Prostate gland (tissue), 2 donors: ENCODE measurements around the gene PPFIBP2. TPM values are rescaled to one million over a fixed set of nuclear protein-coding genes. Genes with fewer than 3 reads are reported as not detected.

Source experiments
- DNase-seq: peaks from one replicate; pipeline ENCODE4 v3.0.0-alpha.2; 2019; ENCODE audit warnings: low spot score
- H3K27ac ChIP-seq, 2 donors: fragments of 200-600 bp; sonication (generic); 2 replicates each; pipeline ENCODE4 v1.5.1; 2017 to 2019
- H3K27me3 ChIP-seq: fragments of 200-600 bp; sonication (generic); replicated peaks from 2 replicates; pipeline ENCODE4 v1.5.1; 2019; ENCODE audit not compliant: insufficient read depth
- H3K36me3 ChIP-seq, 2 donors: fragments of 200-600 bp; sonication (generic); 1 replicate in 1 of 2; 2 replicates in 1 of 2; pipeline versions ENCODE4 v1.5.1 to v1.8.1; 2017 to 2019
- H3K4me1 ChIP-seq: fragments of 200-600 bp; sonication (generic); replicated peaks from 2 replicates; pipeline ENCODE4 v1.5.1; 2019
- H3K4me3 ChIP-seq, 2 donors: fragments of 200-600 bp; sonication (generic); 2 replicates each; pipeline ENCODE4 v1.5.1; 2017 to 2019
- H3K9me3 ChIP-seq: fragments of 200-600 bp; sonication (generic); 2 replicates; pipeline ENCODE4 v1.5.1; 2017
- POLR2A ChIP-seq: fragments of 450-650 bp; IDR thresholded peaks from one replicate; pipeline ENCODE4 v1.6.1; 2016; ENCODE audit warnings: antibody characterized with exemption, mild to moderate bottlenecking
- POLR2AphosphoS5 ChIP-seq: sonication (generic); formaldehyde crosslinking; IDR thresholded peaks from one replicate; pipeline ENCODE4 v1.6.1; 2017; ENCODE audit warnings: antibody characterized with exemption
- whole genome bisulfite sequencing: methylation state at CpG from one replicate; pipeline ENCODE4 v1.1.5; 2018; 5-methylcytosine and 5-hydroxymethylcytosine counted together
- intact Hi-C: fragments of 100-400 bp; cut with DNase I; formaldehyde crosslinking; loops from one replicate; pipeline ENCODE4 v1.14.2; 2022
- total RNA-seq, 2 donors: library from RNA; depleted of rRNA; stranded (reverse); fragments of >200 nt; gene quantifications; one replicate each; pipeline ENCODE4 v1.1.0, GENCODE V29; 2016
- TF ChIP-seq, protein P1 (sequence below), 4 experiments: fragments of 200-600 bp in 2 of 4; fragments of 450-650 bp in 2 of 4; sonication (generic) in 2 of 4; IDR thresholded peaks; 1 replicate in 3 of 4; 2 replicates in 1 of 4; pipeline ENCODE4 v1.5.1; 2016 to 2019; ENCODE audit warnings: antibody characterized with exemption in 4 of 4, mild to moderate bottlenecking in 2 of 4, moderate library complexity in 2 of 4

Gene PPFIBP2
- total RNA-seq, 2 donors from 2014 or later, result 76.3 to 88.3 TPM

DNA sequence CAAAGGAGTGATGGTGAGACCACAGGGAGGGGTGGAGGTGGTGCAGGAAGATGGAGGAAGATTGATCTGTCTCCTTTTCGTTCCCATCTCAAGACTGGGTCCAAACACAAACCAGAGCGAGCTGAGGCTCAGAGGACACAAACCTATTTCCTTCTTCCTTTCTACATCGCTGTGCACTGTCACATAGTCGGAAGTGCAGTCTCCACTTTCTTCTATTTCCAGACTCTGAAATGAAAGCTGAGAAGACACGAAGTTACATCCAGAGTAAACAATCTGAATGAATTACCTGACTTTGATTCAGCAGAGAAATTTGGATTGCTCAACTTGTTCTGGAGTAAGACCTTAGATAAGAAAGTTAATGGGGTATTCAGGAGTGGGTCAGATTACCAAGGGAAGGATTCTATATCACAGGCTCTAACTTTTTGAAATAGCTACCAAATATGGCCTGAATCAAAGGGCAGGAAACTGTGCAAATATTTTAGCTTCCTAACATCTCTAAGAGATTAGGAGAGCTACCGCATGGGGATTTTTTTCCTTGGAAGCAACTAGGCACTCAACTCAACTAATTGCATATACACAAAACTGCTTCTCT lies 178.1 kb downstream of the PPFIBP2 start:
- TF ChIP-seq POLR2A, result no peak
- no peak for TF ChIP-seq POLR2AphosphoS5
- TF ChIP-seq, protein P1, sequence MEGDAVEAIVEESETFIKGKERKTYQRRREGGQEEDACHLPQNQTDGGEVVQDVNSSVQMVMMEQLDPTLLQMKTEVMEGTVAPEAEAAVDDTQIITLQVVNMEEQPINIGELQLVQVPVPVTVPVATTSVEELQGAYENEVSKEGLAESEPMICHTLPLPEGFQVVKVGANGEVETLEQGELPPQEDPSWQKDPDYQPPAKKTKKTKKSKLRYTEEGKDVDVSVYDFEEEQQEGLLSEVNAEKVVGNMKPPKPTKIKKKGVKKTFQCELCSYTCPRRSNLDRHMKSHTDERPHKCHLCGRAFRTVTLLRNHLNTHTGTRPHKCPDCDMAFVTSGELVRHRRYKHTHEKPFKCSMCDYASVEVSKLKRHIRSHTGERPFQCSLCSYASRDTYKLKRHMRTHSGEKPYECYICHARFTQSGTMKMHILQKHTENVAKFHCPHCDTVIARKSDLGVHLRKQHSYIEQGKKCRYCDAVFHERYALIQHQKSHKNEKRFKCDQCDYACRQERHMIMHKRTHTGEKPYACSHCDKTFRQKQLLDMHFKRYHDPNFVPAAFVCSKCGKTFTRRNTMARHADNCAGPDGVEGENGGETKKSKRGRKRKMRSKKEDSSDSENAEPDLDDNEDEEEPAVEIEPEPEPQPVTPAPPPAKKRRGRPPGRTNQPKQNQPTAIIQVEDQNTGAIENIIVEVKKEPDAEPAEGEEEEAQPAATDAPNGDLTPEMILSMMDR (IDR thresholded peaks at IDR 0.05), result no peak
- intact Hi-C loops, result loop anchor here (5.0 kb wide), 1 partner anchor 250 kb away; no protein-coding TSS in a partner anchor
- Histone ChIP-seq H3K9me3 (no peaks in the 10 kb centered on the region), H3K27ac (no peak overlapping the region), H3K4me1 (no peaks in the 10 kb centered on the region), H3K27me3 (no peaks in the 10 kb centered on the region), H3K4me3 (no peak overlapping the region), H3K36me3 (no peaks in the 10 kb centered on the region)
- 31% methylated on average over 6 of the region's 6 CpGs for WGBS
- no peak for DNase-seq

DNA sequence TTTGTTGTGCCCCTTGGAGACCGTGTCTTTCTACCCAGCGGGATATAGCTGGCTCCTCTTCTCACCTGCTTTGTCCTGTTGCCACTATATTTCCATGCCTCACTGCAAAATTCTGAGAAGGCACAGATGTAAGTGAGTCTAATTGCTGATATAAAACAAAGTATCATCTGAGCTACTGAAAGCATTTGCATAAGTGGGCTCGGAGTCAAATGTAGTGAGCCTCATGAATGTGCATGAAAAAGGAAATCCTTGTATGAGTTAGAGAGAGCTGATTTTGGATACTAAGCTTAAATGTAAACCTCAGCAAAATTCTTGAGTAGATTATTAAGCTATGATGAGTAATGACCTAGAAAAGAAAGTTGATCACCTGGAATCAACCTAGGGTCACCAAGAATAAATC lies 178.6 kb downstream of the PPFIBP2 start:
- H3K4me3 ChIP-seq, result no peak overlapping the region
- no peaks in the 10 kb centered on the region for H3K36me3 ChIP-seq
- TF ChIP-seq POLR2AphosphoS5 (no peak), POLR2A (no peak)
- TF ChIP-seq, protein P1 (IDR thresholded peaks at IDR 0.05), result no peak
- WGBS, result 84% methylated on average over 3 of the region's 3 CpGs
- H3K27ac ChIP-seq, result no peak overlapping the region
- H3K4me1 ChIP-seq, result no peaks in the 10 kb centered on the region
- no peaks in the 10 kb centered on the region for H3K27me3 ChIP-seq
- intact Hi-C loops, result loop anchor here (5.0 kb wide), 1 partner anchor 250 kb away; no protein-coding TSS in a partner anchor
- H3K9me3 ChIP-seq, result no peaks in the 10 kb centered on the region
- no peak for DNase-seq

DNA sequence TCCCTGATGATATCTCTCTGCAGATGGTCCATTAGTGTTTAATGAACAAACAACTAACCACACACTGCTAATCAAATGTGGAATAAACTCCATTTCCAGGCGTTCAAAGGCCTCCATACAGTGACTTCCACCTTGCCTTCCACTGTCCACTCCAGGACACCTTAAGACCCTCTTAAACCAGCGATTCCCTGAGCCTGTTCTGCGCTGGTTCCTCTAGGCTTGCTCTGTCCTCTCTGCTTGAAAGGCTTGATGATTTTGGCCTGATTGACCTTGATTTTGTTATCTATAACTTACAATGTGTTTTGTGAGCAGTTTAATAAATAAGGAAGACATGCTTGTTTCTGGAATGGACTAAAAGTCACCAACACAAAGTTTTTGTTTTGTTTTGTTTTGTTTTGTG lies 180.4 kb downstream of the PPFIBP2 start:
- DNase-seq, result no peak
- Histone ChIP-seq H3K4me1 (no peaks in the 10 kb centered on the region), H3K27ac (no peak overlapping the region), H3K36me3 (no peaks in the 10 kb centered on the region), H3K27me3 (no peaks in the 10 kb centered on the region), H3K4me3 (no peak overlapping the region), H3K9me3 (no peaks in the 10 kb centered on the region)
- TF ChIP-seq POLR2AphosphoS5 (no peak), POLR2A (no peak)
- TF ChIP-seq, protein P1 (IDR thresholded peaks at IDR 0.05), result no peak
- intact Hi-C loops, result loop anchor here (5.0 kb wide), 1 partner anchor 252 kb away; no protein-coding TSS in a partner anchor
- WGBS, result 83% methylated on average over 3 of the region's 3 CpGs

DNA sequence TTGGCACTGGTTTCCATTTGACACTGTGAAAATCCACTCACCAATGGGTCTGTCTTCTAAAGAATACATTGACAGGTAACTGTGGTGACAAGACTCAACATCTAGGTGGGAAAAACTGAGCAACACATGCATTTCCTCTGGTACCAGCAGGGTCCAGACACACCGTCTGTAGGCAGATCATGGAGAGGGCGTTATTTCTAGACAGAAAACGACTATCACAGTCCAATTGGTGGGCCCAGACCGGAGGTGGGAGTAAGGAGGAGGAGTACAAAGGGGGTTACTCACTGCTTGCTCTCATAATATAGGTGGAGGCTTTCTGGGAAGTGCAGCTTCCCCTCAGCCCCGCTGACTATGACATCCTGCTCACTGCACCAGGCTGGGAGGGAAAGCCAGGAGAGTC lies 182.6 kb downstream of the PPFIBP2 start:
- Histone ChIP-seq H3K36me3 (no peaks in the 10 kb centered on the region), H3K27me3 (no peaks in the 10 kb centered on the region), H3K4me3 (no peak overlapping the region), H3K4me1 (no peaks in the 10 kb centered on the region), H3K27ac (no peak overlapping the region), H3K9me3 (no peaks in the 10 kb centered on the region)
- DNase-seq, result no peak
- no peak for TF ChIP-seq POLR2AphosphoS5
- TF ChIP-seq, protein P1 (IDR thresholded peaks at IDR 0.05), result no peak
- WGBS, result 87% methylated on average over 5 of the region's 5 CpGs
- intact Hi-C loops, result no loop called here

Other genes with a start within 250 kb of the PPFIBP2 start
- 1 to 10 TPM; 3.5 to 4.4 TPM for gene OLFML1, start 28.5 kb upstream of the PPFIBP2 start, total RNA-seq
- 10 to 100 TPM; 14.1 to 52.5 TPM for gene CYB5R2, start 159.5 kb downstream of the PPFIBP2 start, total RNA-seq
- 1 to 10 TPM in 1 of 2 donors, not detected in 1; 1.8 TPM for gene OVCH2, start 192.5 kb downstream of the PPFIBP2 start, total RNA-seq